ENCODE data around the gene RPSA. TPM values are rescaled to one million over a fixed set of nuclear protein-coding genes. Genes with fewer than 3 reads are reported as not detected.

The RPSA gene
- total RNA-seq, 1 donor from 2014 or later: 2,720 TPM

GRCh38 chr3:39388741-39389248, 17.7 kb upstream of the RPSA start:
- DNase-seq (ENCODE audit: low read depth): no peak
- no peak overlapping the region for H3K4me3 ChIP-seq (ENCODE audit: low read depth, low read length)
- no peak for TF ChIP-seq CTCF (conservative IDR thresholded peaks at IDR 0.05; ENCODE audit: low read depth, low read length)

GRCh38 chr3:39390181-39390580, 16.3 kb upstream of the RPSA start:
- DNase-seq (ENCODE audit: low read depth): no peak
- no peak overlapping the region for H3K4me3 ChIP-seq (ENCODE audit: low read depth, low read length)
- no peak for TF ChIP-seq CTCF (conservative IDR thresholded peaks at IDR 0.05; ENCODE audit: low read depth, low read length)

- TF ChIP-seq CTCF (conservative IDR thresholded peaks at IDR 0.05; ENCODE audit: low read depth, low read length): no peak
- no peak overlapping the region for H3K4me3 ChIP-seq (ENCODE audit: low read depth, low read length)
Measured at GRCh38 chr3:39396690-39397089, 9.8 kb upstream of the RPSA start.

GRCh38 chr3:39398700-39399099, 7.8 kb upstream of the RPSA start:
- TF ChIP-seq CTCF (conservative IDR thresholded peaks at IDR 0.05; ENCODE audit: low read depth, low read length): no peak
- DNase-seq (ENCODE audit: low read depth): no peak
- no peak overlapping the region for H3K4me3 ChIP-seq (ENCODE audit: low read depth, low read length)

More at GRCh38 chr3:39396690-39397089, 9.8 kb upstream of the RPSA start:
- no peak for DNase-seq (ENCODE audit: low read depth)

GRCh38 chr3:39401983-39402382, 4.5 kb upstream of the RPSA start:
- H3K4me3 ChIP-seq (ENCODE audit: low read depth, low read length): no peak overlapping the region
- no peak for DNase-seq (ENCODE audit: low read depth)
- no peak for TF ChIP-seq CTCF (conservative IDR thresholded peaks at IDR 0.05; ENCODE audit: low read depth, low read length)

- no peak for DNase-seq (ENCODE audit: low read depth)
- no peak overlapping the region for H3K4me3 ChIP-seq (ENCODE audit: low read depth, low read length)
Measured at GRCh38 chr3:39404943-39405686, 1.4 kb upstream of the RPSA start.

More at GRCh38 chr3:39404943-39405686, 1.4 kb upstream of the RPSA start:
- no peak for TF ChIP-seq CTCF (conservative IDR thresholded peaks at IDR 0.05; ENCODE audit: low read depth, low read length)

Measured in epithelial cell of proximal tubule (primary cell).